ENCODE results near the gene OPALIN.

OPALIN gene, protein sequence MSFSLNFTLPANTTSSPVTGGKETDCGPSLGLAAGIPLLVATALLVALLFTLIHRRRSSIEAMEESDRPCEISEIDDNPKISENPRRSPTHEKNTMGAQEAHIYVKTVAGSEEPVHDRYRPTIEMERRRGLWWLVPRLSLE

DNA sequence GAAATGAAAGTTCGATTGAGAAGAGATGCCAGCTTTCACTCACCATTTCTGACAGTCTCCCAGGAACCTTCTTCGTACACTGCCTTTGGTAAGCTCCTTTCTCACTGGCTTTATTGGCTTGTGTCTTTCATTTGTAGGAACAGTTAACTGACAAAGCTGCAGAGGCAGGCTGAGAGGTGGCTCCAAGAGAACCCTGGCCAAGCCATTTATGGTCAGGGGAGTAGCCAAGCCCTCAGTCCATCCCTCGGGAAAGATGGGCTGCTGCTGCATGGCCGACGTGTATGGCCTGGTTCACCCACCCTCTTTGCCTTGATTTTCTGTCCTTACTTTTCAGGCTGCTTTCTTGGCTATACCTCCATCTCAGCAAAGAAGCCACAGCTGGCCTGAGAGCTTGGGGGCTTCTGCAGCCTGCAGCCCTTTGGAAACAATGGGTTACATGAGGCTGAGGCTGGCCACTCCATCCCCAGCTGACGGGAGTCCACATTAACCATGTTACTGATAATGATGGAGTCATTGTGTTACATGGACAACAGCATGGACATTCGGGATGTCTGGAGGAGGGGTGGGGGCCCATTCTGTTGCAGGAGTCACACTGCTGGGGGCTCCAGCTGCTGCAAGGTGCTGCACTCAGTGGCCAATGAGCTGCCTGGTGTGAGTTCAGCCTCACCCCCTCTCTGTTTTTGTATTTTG lies at the start of gene OPALIN:
Gene OPALIN, minus strand, starts transcription at position 152 of the 690 bp plus-strand sequence. Its CDS starts 106 bp downstream, at position 46.
- peak; percentile 51 to 71 for DNase-seq

DNA sequence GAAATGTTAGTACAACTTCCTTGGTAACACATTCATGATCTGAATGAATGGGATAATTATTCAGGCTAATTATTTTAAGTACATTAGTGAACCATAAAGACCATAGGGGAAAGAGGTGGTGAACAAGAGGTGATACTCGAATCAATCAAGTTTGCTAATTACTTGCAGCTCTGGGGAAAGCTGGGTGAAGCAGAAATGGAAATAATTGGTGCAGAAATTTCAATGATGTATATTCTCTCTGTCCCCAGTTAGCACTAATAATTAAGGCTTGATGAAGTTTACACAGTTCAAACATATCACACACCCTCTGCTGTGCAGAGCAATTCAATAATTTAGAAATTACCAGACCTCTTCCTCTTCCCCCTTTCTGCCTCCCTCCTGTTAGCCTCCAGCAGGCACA lies 49.4 kb upstream of the OPALIN start:
- no peak for DNase-seq

DNA sequence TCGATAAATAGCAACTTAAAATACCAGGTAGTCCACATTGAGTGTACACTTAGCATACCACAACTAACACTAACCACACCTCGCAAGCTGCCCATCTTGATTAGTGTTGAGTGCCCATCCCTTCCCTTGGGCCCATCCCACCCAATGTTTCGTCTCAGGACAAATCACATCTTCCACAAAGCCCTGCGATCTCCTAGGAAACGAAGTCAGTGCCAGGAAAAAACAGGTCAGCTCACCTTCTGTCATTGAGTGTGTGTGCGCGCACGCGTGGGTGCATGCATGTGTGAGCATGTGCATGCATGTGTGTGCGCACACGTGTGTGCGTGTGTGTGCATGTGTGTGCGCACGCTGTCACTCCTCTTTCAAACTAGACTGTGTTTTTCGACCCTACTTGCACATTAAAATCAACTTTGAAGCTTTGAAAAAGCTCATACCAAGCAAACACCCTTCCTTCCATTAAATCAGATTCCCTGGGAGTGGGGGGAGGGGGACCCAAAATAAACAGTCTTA lies 48.8 kb upstream of the OPALIN start:
- DNase-seq = no peak

- DNase-seq = no peak
Observed at GRCh38 chr10:96406091-96406490, 47.3 kb upstream of the OPALIN start.

GRCh38 chr10:96402417-96403305 lies 43.9 kb upstream of the OPALIN start:
- DNase-seq = no peak

GRCh38 chr10:96401036-96401435 lies 42.2 kb upstream of the OPALIN start:
- DNase-seq = peak; percentile 22 to 37

DNA sequence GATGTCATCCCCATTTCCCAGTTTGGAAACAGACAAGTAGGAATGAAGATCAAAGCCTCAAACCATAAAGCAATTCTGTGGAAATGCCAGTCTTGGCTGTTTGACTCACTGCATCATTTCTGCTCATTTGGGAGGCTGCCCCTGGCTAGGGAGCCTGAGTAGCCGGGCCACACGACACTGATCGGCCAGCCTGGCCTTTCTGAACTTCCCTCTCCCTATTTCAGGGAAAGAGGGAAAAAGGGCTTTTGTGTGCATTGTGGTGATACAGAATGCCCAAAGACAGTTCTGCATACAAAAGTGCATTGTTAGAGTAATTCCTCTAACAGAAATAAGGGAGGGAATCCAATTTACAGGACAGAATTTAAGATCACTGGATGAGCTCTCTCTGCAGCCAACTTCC lies 41.7 kb upstream of the OPALIN start:
- DNase-seq = peak; percentile 68 to 78

DNA sequence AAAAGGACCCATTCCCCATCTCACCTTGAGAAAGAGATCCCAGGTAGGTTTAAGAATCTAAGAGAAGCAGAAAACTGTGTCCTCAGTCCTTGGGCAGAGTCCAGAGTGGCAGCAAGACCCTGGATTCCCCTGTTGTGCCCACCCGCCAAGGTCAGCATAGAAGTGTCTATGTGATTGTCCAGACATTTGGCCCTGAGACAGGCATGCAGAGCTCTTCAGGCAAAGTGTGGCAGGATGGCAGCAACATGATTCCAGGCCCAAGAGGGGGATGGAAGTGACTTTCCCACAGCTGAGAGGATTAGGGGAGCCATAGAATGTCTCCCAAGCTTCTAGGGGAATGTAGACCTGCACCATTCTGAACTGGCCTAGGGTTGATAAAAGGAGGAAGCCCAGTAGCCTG lies 39.1 kb upstream of the OPALIN start:
- DNase-seq = no peak

DNA sequence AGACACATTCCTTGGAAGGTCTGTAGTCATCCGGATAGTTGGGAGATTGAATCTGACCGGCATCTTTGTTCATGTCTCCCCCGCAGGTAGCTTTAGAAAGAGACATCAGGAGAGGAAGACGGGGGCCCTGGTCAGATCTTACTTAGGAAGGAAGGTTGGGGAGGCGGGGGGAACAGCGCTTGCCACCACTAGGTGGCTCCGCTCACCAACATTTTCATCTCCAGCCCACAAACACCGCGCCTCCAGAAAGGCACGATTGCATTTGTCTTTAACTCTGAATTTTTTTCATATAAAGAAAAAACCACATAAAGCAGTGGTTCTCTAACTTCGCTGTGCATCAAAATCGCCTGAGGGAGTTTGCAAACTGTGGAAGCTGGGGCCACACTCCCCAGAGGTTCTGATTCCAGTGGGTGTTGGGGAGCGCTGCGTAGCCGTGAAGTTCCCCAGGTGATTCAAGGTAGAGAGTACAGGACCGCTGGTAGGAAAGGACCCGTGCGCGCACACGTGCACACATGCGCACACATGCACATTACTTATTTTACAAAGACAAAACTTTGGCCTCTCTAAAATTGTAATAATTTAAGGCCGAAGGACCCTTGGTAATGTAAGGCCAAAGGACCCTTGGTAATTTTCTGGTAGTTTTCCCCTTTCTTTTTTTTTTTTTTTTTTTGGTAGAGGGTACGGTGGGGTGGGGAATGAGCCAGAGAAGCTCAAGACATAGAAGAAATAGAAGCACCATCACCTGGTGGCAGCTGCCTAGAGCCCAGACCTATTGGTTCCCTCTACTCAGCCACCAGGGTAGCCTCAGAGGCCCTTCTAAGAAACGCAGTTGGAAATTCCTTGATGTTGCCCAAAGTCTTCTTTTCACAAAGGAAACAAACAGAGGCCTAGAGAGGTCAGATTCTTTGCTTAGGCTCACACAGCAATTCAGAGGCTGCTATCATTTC lies 37.4 kb upstream of the OPALIN start:
- DNase-seq = peak; percentile 23 to 69

DNA sequence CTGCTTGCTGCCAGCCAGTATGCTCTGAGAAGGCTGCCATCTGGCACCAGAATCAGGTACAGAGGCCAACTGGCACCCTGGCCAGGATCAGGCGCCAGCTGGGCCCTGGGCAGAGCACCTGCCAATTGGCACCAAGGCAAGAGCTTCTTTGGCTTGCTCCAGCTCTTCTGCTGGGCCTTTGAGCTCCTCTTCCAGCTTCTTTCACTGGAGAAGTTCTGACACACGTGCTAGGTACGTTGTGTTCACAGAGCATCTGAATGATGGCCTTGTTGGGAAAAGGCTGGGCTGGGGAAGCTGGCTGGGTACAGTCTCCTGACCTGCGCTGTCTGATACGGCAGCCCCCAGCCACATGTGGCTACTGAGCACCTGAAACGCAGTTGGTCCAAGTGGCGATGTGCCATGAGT lies 31.7 kb upstream of the OPALIN start:
- DNase-seq = peak; percentile 67 to 74

DNA sequence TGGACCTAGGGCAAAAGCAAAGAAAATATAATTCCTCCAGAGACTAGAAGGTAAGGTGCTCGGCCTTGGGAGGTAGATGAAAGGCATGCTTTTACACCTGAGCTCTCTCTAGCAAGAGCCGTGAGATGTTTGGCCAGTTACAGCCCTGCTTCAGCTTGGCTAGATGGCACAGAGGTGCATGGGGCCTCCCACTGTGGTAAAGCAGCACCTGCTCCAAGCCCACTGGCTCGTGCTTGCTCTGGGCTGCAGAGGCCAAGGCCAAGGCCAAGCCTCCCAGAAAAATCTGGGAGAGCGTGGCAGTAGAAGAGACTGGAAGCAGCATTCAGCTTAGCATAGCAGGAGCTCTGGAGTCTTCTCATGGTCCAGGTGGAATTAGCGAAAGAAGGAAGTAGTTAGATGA lies 31.0 kb upstream of the OPALIN start:
- DNase-seq = no peak

GRCh38 chr10:96387601-96388000 lies 28.8 kb upstream of the OPALIN start:
- no peak for DNase-seq

- DNase-seq = no peak
Observed at GRCh38 chr10:96387161-96387560, 28.4 kb upstream of the OPALIN start.

- no peak for DNase-seq
Observed at GRCh38 chr10:96384506-96384905, 25.7 kb upstream of the OPALIN start.

DNA sequence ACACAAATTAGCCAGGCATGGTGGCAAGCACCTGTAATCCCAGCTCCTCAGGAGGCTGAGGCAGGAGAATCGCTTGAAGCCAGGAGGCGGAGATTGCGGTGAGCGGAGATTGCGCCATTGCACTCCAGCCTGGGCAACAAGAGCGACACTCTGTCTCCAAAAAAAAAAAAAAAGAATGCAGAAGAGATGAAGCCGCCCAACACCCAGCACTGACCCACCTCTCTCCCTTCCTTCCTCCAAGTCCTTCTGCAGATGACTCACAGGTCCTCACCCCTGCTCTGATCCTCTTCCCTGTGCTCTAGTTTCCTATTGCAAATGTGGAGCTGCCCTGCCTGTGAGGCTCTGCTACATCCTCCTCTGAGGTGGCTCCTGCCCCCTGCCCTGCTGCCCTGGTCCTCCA lies 22.0 kb upstream of the OPALIN start:
- no peak for DNase-seq

DNA sequence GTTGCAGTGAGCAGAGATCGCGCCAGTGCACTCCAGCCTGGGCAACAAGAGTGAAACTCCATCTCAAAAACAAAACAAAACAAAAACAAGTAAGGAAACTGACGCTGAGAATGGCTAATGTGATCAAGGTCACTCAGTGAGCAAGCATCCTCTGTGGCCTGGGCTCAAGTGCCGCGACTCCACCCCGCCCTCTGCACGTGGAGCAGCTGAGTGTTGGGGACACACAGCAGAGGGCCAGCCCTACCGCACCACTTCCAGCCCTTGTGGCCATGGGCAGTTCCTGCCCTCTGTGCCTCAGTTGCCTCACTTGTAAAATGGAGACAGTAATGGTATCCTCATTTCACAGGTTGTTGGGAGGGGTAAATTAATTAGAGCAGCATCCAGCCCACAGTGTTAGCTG lies 21.0 kb upstream of the OPALIN start:
- DNase-seq = no peak

DNA sequence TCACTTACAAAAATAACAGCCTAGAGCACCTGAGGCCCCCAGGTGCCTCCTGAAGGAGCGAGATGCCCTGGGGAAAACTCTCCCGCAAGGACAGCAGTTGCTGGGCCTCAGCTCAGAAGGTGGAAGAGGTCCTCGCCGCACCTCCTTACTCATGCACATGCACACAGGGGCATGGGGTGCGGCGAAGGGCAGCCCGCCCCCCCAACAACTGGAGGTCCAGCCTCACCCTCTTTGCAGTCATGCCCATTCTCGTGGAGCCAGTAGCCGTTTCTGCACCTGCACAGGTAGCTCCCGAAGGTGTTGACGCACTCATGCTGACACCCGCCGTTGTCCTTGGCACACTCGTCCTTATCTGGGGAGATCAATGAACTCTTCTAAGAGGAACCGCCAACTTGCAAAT lies 19.9 kb upstream of the OPALIN start:
- no peak for DNase-seq

DNA sequence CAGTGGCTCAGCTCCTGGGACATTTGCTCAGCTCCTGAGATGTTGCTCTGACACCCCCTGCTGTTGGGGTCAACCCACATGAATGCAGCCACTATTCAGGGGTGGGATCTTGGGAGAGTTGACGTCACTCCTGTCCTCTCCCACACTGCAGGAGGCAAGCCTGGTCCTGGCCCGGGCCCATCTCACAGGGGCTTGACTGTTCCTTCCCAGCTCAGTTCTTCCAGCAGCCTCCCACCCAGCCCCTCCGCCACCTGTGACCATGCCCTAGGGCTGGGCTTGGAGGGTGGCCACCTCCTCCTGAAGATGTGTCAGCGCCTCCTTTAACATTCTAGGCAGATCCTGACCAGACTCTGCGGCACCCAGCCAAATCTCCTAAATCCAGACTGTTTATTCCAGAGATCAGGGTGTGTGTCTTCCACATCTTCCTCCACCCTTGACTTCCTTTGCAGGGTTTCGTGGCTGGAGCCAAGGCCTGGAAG lies 19.1 kb upstream of the OPALIN start:
- no peak for DNase-seq

GRCh38 chr10:96376483-96376882 lies 17.7 kb upstream of the OPALIN start:
- DNase-seq = no peak

GRCh38 chr10:96374985-96375830 lies 16.4 kb upstream of the OPALIN start:
- peak; percentile 89 to 91 for DNase-seq

GRCh38 chr10:96374639-96374984 lies 15.8 kb upstream of the OPALIN start:
- DNase-seq = no peak

All from hippocampal formation (tissue), 2 donors.